BJ (cell line): ENCODE measurements around the gene PSKH1. TPM values are rescaled to one million over a fixed set of nuclear protein-coding genes. Genes with fewer than 3 reads are reported as not detected.

Experiments
- CTCF ChIA-PET: fragments of 350-600 bp; formaldehyde crosslinking; extraction: SDS; loops from one replicate; lab custom pipeline; 2021; ENCODE audit warnings: antibody characterized with exemption, inconsistent platforms; lab: Yijun Ruan, JAX
- POLR2A ChIA-PET: fragments of 300-600 bp; sonication (Branson Sonifier 250); formaldehyde crosslinking; extraction: SDS; loops from one replicate; lab custom pipeline; 2021; ENCODE audit warnings: antibody characterized with exemption; lab: Charles Lee
- DNase-seq: peaks from one replicate; pipeline ENCODE4 v3.0.0-alpha.2; 2011; ENCODE audit warnings: low read depth
- H3K27me3 ChIP-seq: 2 replicates; pipeline ENCODE4 v1.6.0; 2011; ENCODE audit warnings: low read length; ENCODE audit not compliant: control insufficient read depth, insufficient read depth
- H3K36me3 ChIP-seq: 2 replicates; pipeline ENCODE4 v1.5.1; 2011; ENCODE audit warnings: low read length; ENCODE audit not compliant: control insufficient read depth, insufficient read depth
- H3K4me3 ChIP-seq: 2 replicates; pipeline ENCODE4 v1.5.1; 2011; ENCODE audit warnings: low read depth, mild to moderate bottlenecking, control low read depth, low read length
- CTCF ChIP-seq: IDR thresholded peaks from 2 replicates; pipeline ENCODE4 v1.5.1; 2011; ENCODE audit warnings: low read depth, mild to moderate bottlenecking, control low read depth, inconsistent platforms, low read length, moderate library complexity; ENCODE audit not compliant: insufficient read depth
- polyA plus RNA-seq: library from polyadenylated mRNA; depleted of rRNA; stranded (reverse); fragments of >200 nt; gene quantifications from 2 replicates; pipeline ENCODE4 v1.2.3, GENCODE V29; 2011; rRNA removed
- small RNA-seq: library from RNA; depleted of rRNA; stranded (forward); fragments of <200 nt; gene quantifications from one replicate; pipeline ENCODE3, GENCODE V24; 2012; ENCODE audit warnings: low replicate concordance, low read depth; ENCODE audit not compliant: insufficient read length

PSKH1 gene
- polyA plus RNA-seq, 1 experiment, result 45.5 TPM

GRCh38 chr16:67975321-67976105, 82.5 kb downstream of the PSKH1 start:
- no peak for DNase-seq
- POLR2A ChIA-PET, result no interaction called here
- no peak for TF ChIP-seq CTCF
- H3K27me3 ChIP-seq, result peaks cover 13% of the 10 kb centered on the region
- H3K36me3 ChIP-seq, result no peaks in the 10 kb centered on the region
- CTCF ChIA-PET, result interaction anchor here (1.7 kb wide), 1 partner anchor 89 kb away, joined by 4 read pairs; no protein-coding TSS in a partner anchor
- H3K4me3 ChIP-seq, result no peak overlapping the region

- TF ChIP-seq CTCF, result no peak
- ChIA-PET POLR2A (no interaction called here), CTCF (interaction anchor here (1.7 kb wide), 1 partner anchor 89 kb away, joined by 4 read pairs; no protein-coding TSS in a partner anchor)
- no peak for DNase-seq
- no peak overlapping the region for H3K4me3 ChIP-seq
- H3K36me3 ChIP-seq, result no peaks in the 10 kb centered on the region
- peaks cover 13% of the 10 kb centered on the region for H3K27me3 ChIP-seq
Measured at GRCh38 chr16:67976205-67976604, 83.2 kb downstream of the PSKH1 start.

GRCh38 chr16:67977005-67977404, 84.0 kb downstream of the PSKH1 start:
- no peak for TF ChIP-seq CTCF
- CTCF ChIA-PET, result interaction anchor here (1.7 kb wide), 1 partner anchor 88 kb away, joined by 4 read pairs; no protein-coding TSS in a partner anchor
- no peak overlapping the region for H3K4me3 ChIP-seq
- no peak for DNase-seq
- H3K36me3 ChIP-seq, result no peaks in the 10 kb centered on the region
- POLR2A ChIA-PET, result no interaction called here
- H3K27me3 ChIP-seq, result peaks cover 13% of the 10 kb centered on the region

GRCh38 chr16:67977469-67978227, 84.6 kb downstream of the PSKH1 start:
- CTCF ChIA-PET, result interaction anchor here (0.9 to 1.3 kb wide), 3 partner anchors 16 to 95 kb away, joined by 3 to 4 read pairs (median 3); no protein-coding TSS in a partner anchor

More at GRCh38 chr16:67977469-67978227, 84.6 kb downstream of the PSKH1 start:
- Histone ChIP-seq H3K27me3 (peaks cover 13% of the 10 kb centered on the region), H3K36me3 (no peaks in the 10 kb centered on the region), H3K4me3 (no peak overlapping the region)
- DNase-seq, result no peak
- POLR2A ChIA-PET, result no interaction called here
- no peak for TF ChIP-seq CTCF

Small RNA genes lying within 50 kb of the gene (small RNA-seq; reads per million reads assigned to genes)
- not detected for gene AC040162.2
- gene NRN1L, result not detected

Other genes with a start within 250 kb of the PSKH1 start
- gene CARMIL2, start 248.1 kb upstream of the PSKH1 start, polyA plus RNA-seq, result 0.18 and 0.23 TPM in 2 replicates
- gene ACD, start 233.0 kb upstream of the PSKH1 start, polyA plus RNA-seq, result 14.1 and 29.5 TPM in 2 replicates
- 0.86 and 0.88 TPM in 2 replicates for gene PARD6A, start 232.3 kb upstream of the PSKH1 start, polyA plus RNA-seq
- gene ENKD1, start 226.5 kb upstream of the PSKH1 start, polyA plus RNA-seq, result 7.6 and 10.9 TPM in 2 replicates
- 0.87 and 1.5 TPM in 2 replicates for gene C16orf86, start 226.4 kb upstream of the PSKH1 start, polyA plus RNA-seq
- gene GFOD2, start 173.9 kb upstream of the PSKH1 start, polyA plus RNA-seq, result 11.4 and 13.6 TPM in 2 replicates
- 11.5 and 17.6 TPM in 2 replicates for gene RANBP10, start 86.7 kb upstream of the PSKH1 start, polyA plus RNA-seq
- gene TSNAXIP1, start 86.4 kb upstream of the PSKH1 start, polyA plus RNA-seq, result 0.96 and 1.6 TPM in 2 replicates
- gene THAP11, start 50.9 kb upstream of the PSKH1 start, polyA plus RNA-seq, result 20.1 and 25.8 TPM in 2 replicates
- 173 and 230 TPM in 2 replicates for gene NUTF2, start 46.3 kb upstream of the PSKH1 start, polyA plus RNA-seq
- gene CENPT, start 45.6 kb upstream of the PSKH1 start, polyA plus RNA-seq, result 26.2 and 42.4 TPM in 2 replicates
- gene EDC4, start 20.2 kb upstream of the PSKH1 start, polyA plus RNA-seq, result 19.9 and 27.4 TPM in 2 replicates
- 0.22 and 0.27 TPM in 2 replicates for gene NRN1L, start 8.4 kb upstream of the PSKH1 start, polyA plus RNA-seq
- gene CTRL, start 38.6 kb downstream of the PSKH1 start, polyA plus RNA-seq, result 0.15 and 0.58 TPM in 2 replicates
- 24.8 and 29.1 TPM in 2 replicates for gene PSMB10, start 43.6 kb downstream of the PSKH1 start, polyA plus RNA-seq
- gene LCAT, start 50.9 kb downstream of the PSKH1 start, polyA plus RNA-seq, result 7.9 and 13.6 TPM in 2 replicates
- 64.4 and 115 TPM in 2 replicates for gene SLC12A4, start 75.4 kb downstream of the PSKH1 start, polyA plus RNA-seq
- not detected in 2 replicates for gene DPEP3, start 87.2 kb downstream of the PSKH1 start, polyA plus RNA-seq
- gene DPEP2, start 106.2 kb downstream of the PSKH1 start, polyA plus RNA-seq, result 0.10 and 0.25 TPM in 2 replicates
- not detected in 2 replicates for gene DPEP2NB, start 122.7 kb downstream of the PSKH1 start, polyA plus RNA-seq
- 8.1 and 10.1 TPM in 2 replicates for gene DDX28, start 130.0 kb downstream of the PSKH1 start, polyA plus RNA-seq
- 12.9 and 18.3 TPM in 2 replicates for gene DUS2, start 130.0 kb downstream of the PSKH1 start, polyA plus RNA-seq
- 10.5 and 14.9 TPM in 2 replicates for gene NFATC3, start 192.1 kb downstream of the PSKH1 start, polyA plus RNA-seq